Panc1 (cell line): ENCODE data around the gene ZIC4. TPM values are rescaled to one million over a fixed set of nuclear protein-coding genes. Genes with fewer than 3 reads are reported as not detected.

Experiments used
- ATAC-seq: fragments of 200-7000 bp; cut with Tn5 transposase; 2 replicates; pipeline ENCODE4 v1.9.1; 2020; ENCODE audit warnings: mild to moderate bottlenecking, moderate library complexity
- BruUV-seq: library from RNA; stranded (reverse); fragments of 400-500 nt; replicated peaks from 2 replicates; lab custom pipeline; 2021; lab: Mats Ljungman, UMichigan
- CTCF ChIA-PET: fragments of 300-600 bp; sonication (Branson Sonifier 250); formaldehyde crosslinking; loops from one replicate; lab custom pipeline; 2022; ENCODE audit warnings: antibody characterized with exemption; lab: Charles Lee
- POLR2A ChIA-PET: fragments of 300-600 bp; sonication (Branson Sonifier 250); formaldehyde crosslinking; loops from one replicate; lab custom pipeline; 2022; ENCODE audit warnings: antibody characterized with exemption; lab: Charles Lee
- DNase-seq: peaks from one replicate; pipeline ENCODE4 v3.0.0-alpha.2; 2010; ENCODE audit warnings: low read depth, low spot score
- H3K27ac ChIP-seq: 2 replicates; pipeline ENCODE4 v1.5.1; 2011; ENCODE audit warnings: mild to moderate bottlenecking, low read length, inconsistent platforms
- H3K27me3 ChIP-seq: fragments of 200-500 bp; sonication (Bioruptor generic); 2 replicates; pipeline ENCODE4 v1.6.0; 2014; ENCODE audit warnings: low read length, inconsistent platforms; ENCODE audit not compliant: control insufficient read depth, insufficient read depth
- H3K36me3 ChIP-seq: fragments of 200-500 bp; sonication (Bioruptor generic); 2 replicates; pipeline ENCODE4 v1.5.1; 2014; ENCODE audit warnings: inconsistent platforms, mild to moderate bottlenecking, low read length, moderate library complexity; ENCODE audit not compliant: control insufficient read depth, insufficient read depth
- H3K4me1 ChIP-seq: 2 replicates; pipeline ENCODE4 v1.5.1; 2011; ENCODE audit warnings: inconsistent platforms, mild to moderate bottlenecking, low read length, moderate library complexity; ENCODE audit not compliant: control insufficient read depth, insufficient read depth
- H3K4me3 ChIP-seq, 2 experiments: 2 replicates each; pipeline ENCODE4 v1.5.1; 2011 to 2012; ENCODE audit warnings: low read depth in 2 of 2, low read length in 2 of 2, mild to moderate bottlenecking in 2 of 2, inconsistent platforms in 1 of 2, moderate library complexity in 1 of 2
- H3K9me3 ChIP-seq: fragments of 200-500 bp; sonication (Bioruptor generic); 2 replicates; pipeline ENCODE4 v1.5.1; 2014; ENCODE audit warnings: low read depth, mild to moderate bottlenecking, inconsistent platforms, low read length, moderate library complexity; ENCODE audit not compliant: control insufficient read depth, insufficient read depth
- CTCF ChIP-seq: fragments of 450-650 bp; IDR thresholded peaks from 2 replicates; pipeline ENCODE4 v1.5.1; 2017; ENCODE audit warnings: mild to moderate bottlenecking
- POLR2AphosphoS5 ChIP-seq: IDR thresholded peaks from 2 replicates; pipeline ENCODE4 v1.6.1; 2012; ENCODE audit warnings: mild to moderate bottlenecking, low read depth, low read length, moderate library complexity
- REST ChIP-seq, 2 experiments: IDR thresholded peaks; 2 replicates each; pipeline ENCODE4 v1.6.1; 2011 to 2012; ENCODE audit warnings: low read depth in 2 of 2, control low read depth in 1 of 2, low read length in 1 of 2, mild to moderate bottlenecking in 1 of 2, moderate library complexity in 1 of 2; ENCODE audit not compliant: insufficient read depth in 1 of 2
- SIN3A ChIP-seq: IDR thresholded peaks from 2 replicates; pipeline ENCODE4 v1.6.1; 2012; ENCODE audit warnings: low read depth, mild to moderate bottlenecking, low read length, moderate library complexity, borderline replicate concordance; ENCODE audit not compliant: insufficient read depth
- TCF7L2 ChIP-seq: IDR thresholded peaks from 2 replicates; pipeline ENCODE4 v1.6.1; 2011; ENCODE audit warnings: mild to moderate bottlenecking, low read depth, low read length, inconsistent platforms
- in situ Hi-C: cut with HindIII; loops from 2 replicates; pipeline ENCODE4 v1.10.0; 2016; ENCODE audit warnings: low sequenced_read_pairs, low pct_unique_long_range_greater_than_20kb
- intact Hi-C: fragments of 100-400 bp; cut with micrococcal nuclease; formaldehyde crosslinking; loops from one replicate; pipeline ENCODE4 v1.10.0; 2022; ENCODE audit not compliant: unreplicated experiment
- total RNA-seq: library from RNA; stranded (reverse); gene quantifications from one replicate; pipeline ENCODE4 v1.2.1, GENCODE V29; 2021; ENCODE audit not compliant: unreplicated experiment

The ZIC4 gene
- total RNA-seq, 1 experiment from 2014 or later: not detected

- Histone ChIP-seq H3K4me3 (no peak overlapping the region), H3K27me3 (no peaks in the 10 kb centered on the region; the same call in none of the 2 replicates), H3K4me1 (no peaks in the 10 kb centered on the region), H3K36me3 (no peaks in the 10 kb centered on the region), H3K27ac (no peak overlapping the region), H3K9me3 (no peaks in the 10 kb centered on the region)
- CTCF ChIA-PET: no interaction called here
- POLR2A ChIA-PET: no interaction called here
- TF ChIP-seq POLR2AphosphoS5: no peak
- TF ChIP-seq SIN3A: no peak
- TF ChIP-seq REST (IDR thresholded peaks at IDR 0.05; ENCODE audit: insufficient read depth in 1 of 2, low read depth in 2 of 2, low read length in 1 of 2): no peak
- no peak for TF ChIP-seq TCF7L2
- no peak for TF ChIP-seq CTCF
- no TSS peak for BruUV-seq
- DNase-seq (no peak), ATAC-seq (0 out of 2 replicates have a peak, but pooled peaks have one; percentile 42)
- in situ Hi-C loops (no loop called here), intact Hi-C loops (no loop called here)
Observed at GRCh38 chr3:147404000-147404799, 2.1 kb downstream of the ZIC4 start.

GRCh38 chr3:147403511-147403910 is 2.8 kb downstream of the ZIC4 start:
- no peak overlapping the region for H3K27ac ChIP-seq
- H3K4me1 ChIP-seq: no peaks in the 10 kb centered on the region
- DNase-seq: no peak
- intact Hi-C loops (no loop called here), in situ Hi-C loops (no loop called here)
- no TSS peak for BruUV-seq
- H3K27me3 ChIP-seq: no peaks in the 10 kb centered on the region; the same call in none of the 2 replicates
- ChIA-PET CTCF (no interaction called here), POLR2A (no interaction called here)
- no peak for TF ChIP-seq POLR2AphosphoS5
- TF ChIP-seq REST (IDR thresholded peaks at IDR 0.05; ENCODE audit: insufficient read depth in 1 of 2, low read depth in 2 of 2, low read length in 1 of 2): no peak
- no peak for TF ChIP-seq TCF7L2
- H3K36me3 ChIP-seq: no peaks in the 10 kb centered on the region
- no peak overlapping the region for H3K4me3 ChIP-seq
- H3K9me3 ChIP-seq: no peaks in the 10 kb centered on the region
- ATAC-seq: no peak
